GM20431 (cell line): ENCODE measurements around the gene RAB15.

ENCODE experiments used
- in situ Hi-C: fragments of 300-500 bp; cut with MseI, MboI; formaldehyde crosslinking; loops from one replicate; pipeline ENCODE4 v1.15.0; 2020; ENCODE audit warnings: low sequenced_read_pairs; ENCODE audit not compliant: unreplicated experiment

RAB15 gene

GRCh38 chr14:64992328-64992885 lies 20.3 kb upstream of the RAB15 start:
- in situ Hi-C loops: no loop called here

GRCh38 chr14:64990939-64991338 lies 18.8 kb upstream of the RAB15 start:
- in situ Hi-C loops: no loop called here

- in situ Hi-C loops: no loop called here
Observed at GRCh38 chr14:64990296-64990695, 18.2 kb upstream of the RAB15 start.

GRCh38 chr14:64987438-64987767 lies 15.3 kb upstream of the RAB15 start:
- in situ Hi-C loops: no loop called here

GRCh38 chr14:64986648-64987437 lies 14.7 kb upstream of the RAB15 start, which contains the start of gene FNTB:
FNTB (plus strand) TSS chr14:64986895; CDS start chr14:64986954, 59 bp downstream.
- in situ Hi-C loops: no loop called here

- in situ Hi-C loops: no loop called here
Observed at GRCh38 chr14:64983439-64984310, 11.5 kb upstream of the RAB15 start.

- in situ Hi-C loops: no loop called here
Observed at GRCh38 chr14:64979336-64980074, 7.4 kb upstream of the RAB15 start.

- in situ Hi-C loops: no loop called here
Observed at GRCh38 chr14:64974563-64974962, 2.4 kb upstream of the RAB15 start.

- in situ Hi-C loops: no loop called here
Observed at GRCh38 chr14:64973826-64974225, 1.7 kb upstream of the RAB15 start.

- in situ Hi-C loops: no loop called here
Observed at GRCh38 chr14:64973026-64973442, 898 bp upstream of the RAB15 start.

GRCh38 chr14:64971491-64971942 lies 619 bp downstream of the RAB15 start:
- in situ Hi-C loops: no loop called here

GRCh38 chr14:64970776-64971477 lies 1.2 kb downstream of the RAB15 start:
- in situ Hi-C loops: no loop called here

- in situ Hi-C loops: no loop called here
Observed at GRCh38 chr14:64970041-64970440, 2.1 kb downstream of the RAB15 start.

GRCh38 chr14:64968651-64969050 lies 3.5 kb downstream of the RAB15 start:
- in situ Hi-C loops: no loop called here

GRCh38 chr14:64968167-64968566 lies 4.0 kb downstream of the RAB15 start:
- in situ Hi-C loops: no loop called here

GRCh38 chr14:64966976-64967375 lies 5.2 kb downstream of the RAB15 start:
- in situ Hi-C loops: no loop called here

GRCh38 chr14:64965356-64966000 lies 6.7 kb downstream of the RAB15 start:
- in situ Hi-C loops: no loop called here

- in situ Hi-C loops: no loop called here
Observed at GRCh38 chr14:64963611-64964010, 8.5 kb downstream of the RAB15 start.

GRCh38 chr14:64960762-64961276 lies 11.3 kb downstream of the RAB15 start:
- in situ Hi-C loops: no loop called here
